K562 (cell line): ENCODE data around the gene PJA1. TPM values are rescaled to one million over a fixed set of nuclear protein-coding genes. Genes with fewer than 3 reads are reported as not detected.

Experiments
- ATAC-seq: fragments of 200-7000 bp; cut with Tn5 transposase; 3 replicates; pipeline ENCODE4 v1.9.1; 2020; ENCODE audit warnings: moderate library complexity
- BruUV-seq: library from RNA; stranded (reverse); fragments of 400-500 nt; replicated peaks from 2 replicates; lab custom pipeline; 2021; lab: Mats Ljungman, UMichigan
- CTCF ChIA-PET: fragments of 300-600 bp; formaldehyde crosslinking; extraction: SDS; loops from one replicate; lab custom pipeline; 2021; ENCODE audit warnings: low intra/inter-chr PET ratio; lab: Yijun Ruan, JAX
- POLR2A ChIA-PET: fragments of 300-600, 350-650 bp; sonication (Branson Sonifier 250); formaldehyde crosslinking; extraction: SDS; loops from one replicate; lab custom pipeline; 2021; ENCODE audit warnings: antibody characterized with exemption, inconsistent platforms; lab: Yijun Ruan, JAX
- DNase-seq, 4 experiments: peaks; one replicate each; pipeline versions ENCODE4 v3.0.0 to v3.0.0-alpha.2; 2011 to 2018; ENCODE audit warnings: low spot score in 3 of 4, mixed read lengths in 3 of 4; ENCODE audit errors: extremely low read depth in 1 of 4
- FAIRE-seq: peaks from 2 replicates; lab custom pipeline; 2011; peaks lifted over from hg19 to GRCh38; lab: Jason Lieb, UNC
- H2AFZ ChIP-seq: 2 replicates; pipeline ENCODE4 v1.6.0; 2011; ENCODE audit warnings: low read depth, low read length, control low read depth, inconsistent platforms
- H3K27ac ChIP-seq: fragments of 200-600 bp; 3 replicates; pipeline ENCODE4 v1.8.0; 2011; ENCODE audit warnings: low read depth, mild to moderate bottlenecking, control low read depth, inconsistent platforms, low read length, moderate library complexity, mixed read lengths; ENCODE audit errors: extremely low read depth
- H3K27me3 ChIP-seq, 2 experiments: fragments of 300-600 bp in 1 of 2; 2 replicates in 1 of 2; 3 replicates in 1 of 2; pipeline versions ENCODE4 v1.6.0 to v1.8.0; 2011; ENCODE audit warnings: inconsistent platforms in 2 of 2, low read length in 2 of 2, mild to moderate bottlenecking in 1 of 2, mixed read lengths in 1 of 2, moderate library complexity in 1 of 2; ENCODE audit not compliant: control insufficient read depth in 2 of 2, insufficient read depth in 2 of 2
- H3K36me3 ChIP-seq: fragments of 300-600 bp; 3 replicates; pipeline ENCODE4 v1.8.0; 2011; ENCODE audit warnings: mild to moderate bottlenecking, low read length, inconsistent platforms; ENCODE audit not compliant: control insufficient read depth, insufficient read depth
- H3K4me1 ChIP-seq, 2 experiments: fragments of 200-600 bp in 1 of 2; replicated peaks in 1 of 2; 2 replicates in 1 of 2; 3 replicates in 1 of 2; pipeline versions ENCODE4 v1.5.1 to v1.8.0; 2011; ENCODE audit warnings: inconsistent platforms in 2 of 2, low read length in 2 of 2, mild to moderate bottlenecking in 1 of 2, mixed read lengths in 1 of 2, moderate library complexity in 1 of 2; ENCODE audit not compliant: control insufficient read depth in 2 of 2, insufficient read depth in 2 of 2
- H3K4me2 ChIP-seq: 2 replicates; pipeline ENCODE4 v1.6.1; 2011; ENCODE audit warnings: low read length, control low read depth, inconsistent platforms, mixed read lengths; ENCODE audit not compliant: insufficient read depth
- H3K4me3 ChIP-seq: fragments of 200-600 bp; sonication (generic), shearing (Covaris generic); 2 replicates; pipeline ENCODE4 v1.5.1; 2016; ENCODE audit warnings: control low read depth, inconsistent platforms
- H3K79me2 ChIP-seq: fragments of 200-600 bp; 3 replicates; pipeline ENCODE4 v1.8.0; 2011; ENCODE audit warnings: low read length, inconsistent platforms; ENCODE audit not compliant: control insufficient read depth, insufficient read depth
- H3K9ac ChIP-seq, 2 experiments: 2 replicates each; pipeline versions ENCODE4 v1.6.0 to v1.6.1; 2011; ENCODE audit warnings: low read depth in 2 of 2, low read length in 2 of 2, control low read depth in 1 of 2, inconsistent platforms in 1 of 2, mild to moderate bottlenecking in 1 of 2, mixed read lengths in 1 of 2; ENCODE audit not compliant: insufficient read depth in 1 of 2
- H3K9me1 ChIP-seq: one replicate; pipeline ENCODE4 v1.6.0; 2011; ENCODE audit warnings: inconsistent platforms, mild to moderate bottlenecking, low read length, moderate library complexity; ENCODE audit not compliant: control insufficient read depth, insufficient read depth
- H3K9me3 ChIP-seq: replicated peaks from 2 replicates; pipeline ENCODE4 v1.5.1; 2011; ENCODE audit warnings: low read depth, low read length, inconsistent platforms; ENCODE audit not compliant: control insufficient read depth, insufficient read depth
- H4K20me1 ChIP-seq: replicated peaks from 2 replicates; pipeline ENCODE4 v1.6.1; 2011; ENCODE audit warnings: low read length, inconsistent platforms, mixed read lengths; ENCODE audit not compliant: control insufficient read depth, insufficient read depth
- ADNP ChIP-seq: fragments of 200-800 bp; sonication (Bioruptor generic); IDR thresholded peaks from 2 replicates; pipeline ENCODE4 v1.6.1; 2016; ENCODE audit warnings: missing genetic modification characterization, missing compliant biosample characterization
- BMI1 ChIP-seq: fragments of 150-350 bp; IDR thresholded peaks from 2 replicates; pipeline ENCODE4 v1.6.1; 2014; ENCODE audit warnings: low read length
- ETS2 ChIP-seq: IDR thresholded peaks from 2 replicates; pipeline ENCODE4 v1.6.1; 2016; ENCODE audit warnings: borderline replicate concordance, missing genetic modification characterization, mild to moderate bottlenecking, moderate library complexity, missing compliant biosample characterization; ENCODE audit not compliant: poor library complexity, severe bottlenecking
- FOS ChIP-seq: IDR thresholded peaks from 3 replicates; pipeline ENCODE4 v1.6.1; 2011; ENCODE audit not compliant: insufficient read length; ENCODE audit errors: extremely low read depth
- ILF3 ChIP-seq: fragments of 450-650 bp; IDR thresholded peaks from 2 replicates; pipeline ENCODE4 v1.6.1; 2018; ENCODE audit warnings: antibody characterized with exemption, mild to moderate bottlenecking, moderate library complexity, borderline replicate concordance
- KLF1 ChIP-seq: fragments of 450-650 bp; IDR thresholded peaks from 2 replicates; pipeline ENCODE4 v1.6.1; 2016; ENCODE audit warnings: missing genetic modification characterization, missing compliant biosample characterization
- MBD2 ChIP-seq: sonication (generic); IDR thresholded peaks from 2 replicates; pipeline ENCODE4 v1.6.1; 2016; ENCODE audit warnings: low read depth, borderline replicate concordance
- MECOM ChIP-seq: fragments of 250-450 bp; sonication (Bioruptor Pico); IDR thresholded peaks from 2 replicates; pipeline ENCODE4 v1.8.0; 2022; ENCODE audit warnings: inconsistent platforms
- PURB ChIP-seq: sonication (generic); formaldehyde crosslinking; IDR thresholded peaks from 2 replicates; pipeline ENCODE4 v1.9.0; 2021; ENCODE audit warnings: low read depth, mild to moderate bottlenecking, missing genetic modification reagents
- RBM14 ChIP-seq: fragments of 200-400 bp; formaldehyde crosslinking; IDR thresholded peaks from 2 replicates; pipeline ENCODE4 v1.6.1; 2018; ENCODE audit warnings: low read depth, mild to moderate bottlenecking, low read length, moderate library complexity, borderline replicate concordance; ENCODE audit not compliant: insufficient read depth
- ZNF431 ChIP-seq: sonication (generic); formaldehyde crosslinking; IDR thresholded peaks from 2 replicates; pipeline ENCODE4 v1.8.0; 2022; ENCODE audit warnings: mild to moderate bottlenecking, missing genetic modification reagents
- WGBS: fragments of 100-300 bp; shearing (Covaris generic); methylation state at CpG from one replicate; pipeline ENCODE4 v1.1.6; 2016; ENCODE audit warnings: low coverage, mixed read lengths; ENCODE audit not compliant: insufficient coverage; ENCODE audit errors: missing lambda C conversion rate; 5-methylcytosine and 5-hydroxymethylcytosine counted together
- in situ Hi-C: fragments of 300-500 bp; cut with MboI; formaldehyde crosslinking; loops from 4 replicates; pipeline ENCODE4 v1.15.0; 2018; ENCODE audit warnings: inconsistent platforms, mixed read lengths
- intact Hi-C: fragments of 100-400 bp; cut with micrococcal nuclease; formaldehyde crosslinking; loops from 2 replicates; pipeline ENCODE4 v1.14.2; 2022
- polyA plus RNA-seq, 8 experiments: library from polyadenylated mRNA; depleted of rRNA in 4 of 8; stranded (reverse) in 5 of 8; unstranded in 3 of 8; fragments of >200 nt; fragmentation: Nextera tagmentation in 2 of 8; fragmentation: Illumina TruSeq in 1 of 8; extraction: Ambion mirVana in 2 of 8; extraction: Trizol in 1 of 8; gene quantifications; 2 replicates each; pipeline versions ENCODE4 v1.2.1 to v1.2.3, GENCODE V29; 2011 to 2014; ENCODE audit warnings: inconsistent platforms in 1 of 8, missing spikeins in 1 of 8
- total RNA-seq, 7 experiments: library from RNA; depleted of rRNA in 6 of 7; stranded (reverse); fragments of >200 nt in 6 of 7; fragmentation: Illumina TruSeq in 2 of 7; extraction: Trizol in 2 of 7; gene quantifications; 2 replicates each; pipeline versions ENCODE4 v1.2.1 to v1.2.3, GENCODE V29; 2011 to 2021; ENCODE audit warnings: low replicate concordance in 1 of 7
- TF ChIP-seq, protein P1 (sequence below), 2 experiments: IDR thresholded peaks; 2 replicates each; pipeline ENCODE4 v1.6.1; 2011; ENCODE audit warnings: borderline replicate concordance in 1 of 2, control low read depth in 1 of 2, low read depth in 1 of 2, low read length in 1 of 2, mild to moderate bottlenecking in 1 of 2, mixed read lengths in 1 of 2, moderate library complexity in 1 of 2; ENCODE audit not compliant: insufficient read depth in 1 of 2, insufficient read length in 1 of 2, poor library complexity in 1 of 2, severe bottlenecking in 1 of 2; ENCODE audit errors: extremely low read depth in 1 of 2
- TF ChIP-seq, protein P2 (sequence below): IDR thresholded peaks from 2 replicates; pipeline ENCODE4 v1.6.1; 2011; ENCODE audit not compliant: insufficient read length; ENCODE audit errors: extremely low read depth
- TF ChIP-seq, protein P3 (sequence below): fragments of 250-450 bp; sonication (Bioruptor Pico); IDR thresholded peaks from 2 replicates; pipeline ENCODE4 v1.8.0; 2022; ENCODE audit warnings: inconsistent platforms, mild to moderate bottlenecking, moderate library complexity, borderline replicate concordance
- TF ChIP-seq, protein P4 (sequence below): fragments of 450-650 bp; formaldehyde crosslinking; IDR thresholded peaks from 2 replicates; pipeline ENCODE4 v1.4.0; 2020; ENCODE audit warnings: mild to moderate bottlenecking, mixed read lengths
- TF ChIP-seq, protein P5 (sequence below): fragments of 250-450 bp; sonication (Bioruptor Pico); IDR thresholded peaks from 2 replicates; pipeline ENCODE4 v1.4.0; 2020; ENCODE audit warnings: mild to moderate bottlenecking, moderate library complexity

Gene PJA1
- total and polyA plus RNA-seq, 9 of the 15 experiments (the other 6 are each of a cell fraction or from before 2014, with no cell fraction given), result 1.6 to 6.0 (median 4.0) TPM

DNA sequence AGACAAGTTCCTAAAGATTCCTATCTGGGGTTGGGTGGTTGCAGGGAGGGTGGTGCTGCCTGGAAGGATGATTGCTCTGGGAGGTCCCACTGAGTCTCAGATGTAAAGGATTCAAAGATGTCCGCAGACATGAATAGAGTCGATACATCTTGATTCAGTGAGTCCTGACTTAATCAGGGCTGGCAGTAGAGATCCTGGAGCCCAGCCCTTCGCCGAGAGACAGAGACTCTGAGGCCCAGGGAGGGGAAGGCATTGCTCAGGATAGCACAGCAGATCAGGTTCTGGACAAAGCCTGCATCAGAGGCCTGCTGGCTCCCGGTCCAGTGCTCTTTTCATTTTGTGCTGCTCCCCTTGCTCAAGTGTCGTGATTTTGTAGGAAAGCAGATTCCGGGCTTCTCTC is 21.7 kb downstream of the PJA1 start:
- Histone ChIP-seq H3K79me2 (no peaks in the 10 kb centered on the region), H3K4me3 (no peak overlapping the region), H3K9me3 (no peaks in the 10 kb centered on the region), H3K4me2 (no peak overlapping the region), H4K20me1 (no peaks in the 10 kb centered on the region), H3K9me1 (no peaks in the 10 kb centered on the region), H2AFZ (no peak overlapping the region), H3K9ac (no peak overlapping the region), H3K27me3 (no peaks in the 10 kb centered on the region), H3K27ac (no peak overlapping the region), H3K36me3 (no peaks in the 10 kb centered on the region), H3K4me1 (no peaks in the 10 kb centered on the region)
- intact Hi-C loops (no loop called here), in situ Hi-C loops (no loop called here)
- ATAC-seq (no peak), FAIRE-seq (no peak), DNase-seq (no peak)
- CTCF ChIA-PET, result no interaction called here
- POLR2A ChIA-PET, result interaction anchor here (0.7 kb wide), 1 partner anchor 276 kb away, joined by 3 read pairs; no protein-coding TSS in a partner anchor
- WGBS, result 0% methylated on average over 6 of the region's 7 CpGs
- no TSS peak for BruUV-seq
- TF ChIP-seq, protein P1, sequence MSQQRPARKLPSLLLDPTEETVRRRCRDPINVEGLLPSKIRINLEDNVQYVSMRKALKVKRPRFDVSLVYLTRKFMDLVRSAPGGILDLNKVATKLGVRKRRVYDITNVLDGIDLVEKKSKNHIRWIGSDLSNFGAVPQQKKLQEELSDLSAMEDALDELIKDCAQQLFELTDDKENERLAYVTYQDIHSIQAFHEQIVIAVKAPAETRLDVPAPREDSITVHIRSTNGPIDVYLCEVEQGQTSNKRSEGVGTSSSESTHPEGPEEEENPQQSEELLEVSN (IDR thresholded peaks at IDR 0.05; ENCODE audit: borderline replicate concordance in 1 of 2, extremely low read depth in 1 of 2, insufficient read depth in 1 of 2, insufficient read length in 1 of 2, low read depth in 1 of 2, low read length in 1 of 2, poor library complexity in 1 of 2, severe bottlenecking in 1 of 2), result no peak
- no peak for TF ChIP-seq MBD2
- TF ChIP-seq, protein P2, sequence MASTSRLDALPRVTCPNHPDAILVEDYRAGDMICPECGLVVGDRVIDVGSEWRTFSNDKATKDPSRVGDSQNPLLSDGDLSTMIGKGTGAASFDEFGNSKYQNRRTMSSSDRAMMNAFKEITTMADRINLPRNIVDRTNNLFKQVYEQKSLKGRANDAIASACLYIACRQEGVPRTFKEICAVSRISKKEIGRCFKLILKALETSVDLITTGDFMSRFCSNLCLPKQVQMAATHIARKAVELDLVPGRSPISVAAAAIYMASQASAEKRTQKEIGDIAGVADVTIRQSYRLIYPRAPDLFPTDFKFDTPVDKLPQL, result no peak
- TF ChIP-seq RBM14, result no peak
- TF ChIP-seq ZNF431 (CRISPR knock-in tag), result no peak
- TF ChIP-seq ADNP (tag), result no peak
- TF ChIP-seq, protein P3, sequence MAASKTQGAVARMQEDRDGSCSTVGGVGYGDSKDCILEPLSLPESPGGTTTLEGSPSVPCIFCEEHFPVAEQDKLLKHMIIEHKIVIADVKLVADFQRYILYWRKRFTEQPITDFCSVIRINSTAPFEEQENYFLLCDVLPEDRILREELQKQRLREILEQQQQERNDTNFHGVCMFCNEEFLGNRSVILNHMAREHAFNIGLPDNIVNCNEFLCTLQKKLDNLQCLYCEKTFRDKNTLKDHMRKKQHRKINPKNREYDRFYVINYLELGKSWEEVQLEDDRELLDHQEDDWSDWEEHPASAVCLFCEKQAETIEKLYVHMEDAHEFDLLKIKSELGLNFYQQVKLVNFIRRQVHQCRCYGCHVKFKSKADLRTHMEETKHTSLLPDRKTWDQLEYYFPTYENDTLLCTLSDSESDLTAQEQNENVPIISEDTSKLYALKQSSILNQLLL (CRISPR knock-in tag), result no peak
- no peak for TF ChIP-seq KLF1 (tag)
- no peak for TF ChIP-seq PURB (CRISPR knock-in tag)
- TF ChIP-seq FOS, result no peak
- TF ChIP-seq ETS2 (tag), result no peak
- TF ChIP-seq, protein P4, sequence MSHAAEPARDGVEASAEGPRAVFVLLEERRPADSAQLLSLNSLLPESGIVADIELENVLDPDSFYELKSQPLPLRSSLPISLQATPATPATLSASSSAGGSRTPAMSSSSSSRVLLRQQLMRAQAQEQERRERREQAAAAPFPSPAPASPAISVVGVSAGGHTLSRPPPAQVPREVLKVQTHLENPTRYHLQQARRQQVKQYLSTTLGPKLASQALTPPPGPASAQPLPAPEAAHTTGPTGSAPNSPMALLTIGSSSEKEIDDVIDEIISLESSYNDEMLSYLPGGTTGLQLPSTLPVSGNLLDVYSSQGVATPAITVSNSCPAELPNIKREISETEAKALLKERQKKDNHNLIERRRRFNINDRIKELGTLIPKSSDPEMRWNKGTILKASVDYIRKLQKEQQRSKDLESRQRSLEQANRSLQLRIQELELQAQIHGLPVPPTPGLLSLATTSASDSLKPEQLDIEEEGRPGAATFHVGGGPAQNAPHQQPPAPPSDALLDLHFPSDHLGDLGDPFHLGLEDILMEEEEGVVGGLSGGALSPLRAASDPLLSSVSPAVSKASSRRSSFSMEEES (CRISPR knock-in tag), result no peak
- TF ChIP-seq ILF3, result no peak
- no peak for TF ChIP-seq BMI1
- no peak for TF ChIP-seq MECOM
- TF ChIP-seq, protein P5, sequence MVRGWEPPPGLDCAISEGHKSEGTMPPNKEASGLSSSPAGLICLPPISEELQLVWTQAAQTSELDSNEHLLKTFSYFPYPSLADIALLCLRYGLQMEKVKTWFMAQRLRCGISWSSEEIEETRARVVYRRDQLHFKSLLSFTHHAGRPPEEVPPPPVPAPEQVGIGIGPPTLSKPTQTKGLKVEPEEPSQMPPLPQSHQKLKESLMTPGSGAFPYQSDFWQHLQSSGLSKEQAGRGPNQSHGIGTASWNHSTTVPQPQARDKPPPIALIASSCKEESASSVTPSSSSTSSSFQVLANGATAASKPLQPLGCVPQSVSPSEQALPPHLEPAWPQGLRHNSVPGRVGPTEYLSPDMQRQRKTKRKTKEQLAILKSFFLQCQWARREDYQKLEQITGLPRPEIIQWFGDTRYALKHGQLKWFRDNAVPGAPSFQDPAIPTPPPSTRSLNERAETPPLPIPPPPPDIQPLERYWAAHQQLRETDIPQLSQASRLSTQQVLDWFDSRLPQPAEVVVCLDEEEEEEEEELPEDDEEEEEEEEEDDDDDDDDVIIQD (CRISPR knock-in tag), result no peak
